HG03108 (cell line): Measurements from ENCODE around the gene NUB1.

Experiments
- ATAC-seq: cut with Tn5 transposase; IDR thresholded peaks from one replicate; pipeline ENCODE4 v1.9.1; 2021; ENCODE audit warnings: moderate library complexity; ENCODE audit not compliant: unreplicated experiment

Gene NUB1

GRCh38 chr7:151387161-151388006 is 45.8 kb downstream of the NUB1 start:
- ATAC-seq = no peak

GRCh38 chr7:151388007-151388297 is 46.3 kb downstream of the NUB1 start:
- no peak for ATAC-seq

GRCh38 chr7:151388430-151388829 is 46.8 kb downstream of the NUB1 start:
- ATAC-seq = no peak

GRCh38 chr7:151389096-151389767 is 47.6 kb downstream of the NUB1 start:
- ATAC-seq = no peak

GRCh38 chr7:151389768-151390597 is 48.4 kb downstream of the NUB1 start:
- no peak for ATAC-seq

GRCh38 chr7:151390598-151391357 is 49.2 kb downstream of the NUB1 start:
- no peak for ATAC-seq

- no peak for ATAC-seq
Measured at GRCh38 chr7:151391358-151391730, 49.7 kb downstream of the NUB1 start.

GRCh38 chr7:151392002-151392401 is 50.4 kb downstream of the NUB1 start:
- no peak for ATAC-seq

GRCh38 chr7:151392426-151392825 is 50.8 kb downstream of the NUB1 start:
- ATAC-seq = no peak

- ATAC-seq = no peak
Measured at GRCh38 chr7:151393031-151393977, 51.7 kb downstream of the NUB1 start.

- ATAC-seq = no peak
Measured at GRCh38 chr7:151394076-151395035, 52.7 kb downstream of the NUB1 start.

GRCh38 chr7:151395036-151395367 is 53.4 kb downstream of the NUB1 start:
- ATAC-seq = no peak

- ATAC-seq = no peak
Measured at GRCh38 chr7:151396328-151396970, 54.8 kb downstream of the NUB1 start.

- no peak for ATAC-seq
Measured at GRCh38 chr7:151397026-151397425, 55.4 kb downstream of the NUB1 start.

- ATAC-seq = no peak
Measured at GRCh38 chr7:151398446-151399304, 57.1 kb downstream of the NUB1 start.

- no peak for ATAC-seq
Measured at GRCh38 chr7:151399305-151399601, 57.6 kb downstream of the NUB1 start.

- no peak for ATAC-seq
Measured at GRCh38 chr7:151399906-151400305, 58.3 kb downstream of the NUB1 start.
